ENCODE results near the gene KIF5C. TPM values are rescaled to one million over a fixed set of nuclear protein-coding genes. Genes with fewer than 3 reads are reported as not detected.

The KIF5C gene
- total and polyA plus RNA-seq, 2 donors (not counting 1 experiment from before 2014, with no cell fraction given), result 0.09 to 0.17 TPM

DNA sequence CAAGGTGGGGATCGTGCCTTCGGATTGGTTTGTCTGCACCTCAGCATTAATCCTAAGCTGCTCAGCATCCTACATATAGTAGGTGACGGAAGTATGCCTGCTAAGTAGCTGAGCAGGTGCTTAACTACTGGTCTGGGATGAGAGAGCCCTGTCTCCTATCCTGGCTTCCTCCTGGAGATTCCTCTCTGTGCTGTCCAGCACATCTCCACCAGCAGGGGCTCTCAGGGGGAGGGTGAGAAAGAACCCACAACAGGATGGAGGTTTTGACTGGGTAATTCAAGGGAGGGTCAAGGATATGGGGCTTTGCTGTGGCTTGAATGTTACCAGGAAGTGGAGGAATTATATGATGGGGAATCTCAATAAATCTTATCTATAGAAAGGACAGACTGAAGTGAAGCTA is 45.4 kb upstream of the KIF5C start:
- TF ChIP-seq, protein P1, sequence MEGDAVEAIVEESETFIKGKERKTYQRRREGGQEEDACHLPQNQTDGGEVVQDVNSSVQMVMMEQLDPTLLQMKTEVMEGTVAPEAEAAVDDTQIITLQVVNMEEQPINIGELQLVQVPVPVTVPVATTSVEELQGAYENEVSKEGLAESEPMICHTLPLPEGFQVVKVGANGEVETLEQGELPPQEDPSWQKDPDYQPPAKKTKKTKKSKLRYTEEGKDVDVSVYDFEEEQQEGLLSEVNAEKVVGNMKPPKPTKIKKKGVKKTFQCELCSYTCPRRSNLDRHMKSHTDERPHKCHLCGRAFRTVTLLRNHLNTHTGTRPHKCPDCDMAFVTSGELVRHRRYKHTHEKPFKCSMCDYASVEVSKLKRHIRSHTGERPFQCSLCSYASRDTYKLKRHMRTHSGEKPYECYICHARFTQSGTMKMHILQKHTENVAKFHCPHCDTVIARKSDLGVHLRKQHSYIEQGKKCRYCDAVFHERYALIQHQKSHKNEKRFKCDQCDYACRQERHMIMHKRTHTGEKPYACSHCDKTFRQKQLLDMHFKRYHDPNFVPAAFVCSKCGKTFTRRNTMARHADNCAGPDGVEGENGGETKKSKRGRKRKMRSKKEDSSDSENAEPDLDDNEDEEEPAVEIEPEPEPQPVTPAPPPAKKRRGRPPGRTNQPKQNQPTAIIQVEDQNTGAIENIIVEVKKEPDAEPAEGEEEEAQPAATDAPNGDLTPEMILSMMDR (conservative IDR thresholded peaks at IDR 0.05 in 1 of 2, IDR thresholded peaks at IDR 0.05 in 1 of 2; ENCODE audit: low read depth in 1 of 2, low read length in 2 of 2), result no peak
- TF ChIP-seq EZH2 (IDR thresholded peaks at IDR 0.05; ENCODE audit: low read length, missing control alignments), result no peak
- Histone ChIP-seq H3K4me3 (replicated peaks in 1 of 4; ENCODE audit: control extremely low read depth in 1 of 4, insufficient read depth in 1 of 4, low read depth in 3 of 4, low read length in 4 of 4) (no peak overlapping the region), H3K9me3 (ENCODE audit: control insufficient read depth, insufficient read depth, low read depth, low read length) (no peaks in the 10 kb centered on the region), H3K4me1 (ENCODE audit: control insufficient read depth, extremely low read depth, insufficient read depth, low read length) (no peaks in the 10 kb centered on the region), H3K27ac (ENCODE audit: insufficient read depth, low read length) (no peak overlapping the region), H3K9ac (ENCODE audit: insufficient read depth, low read length) (no peak overlapping the region), H3K27me3 (ENCODE audit: control insufficient read depth, insufficient read depth, low read length) (no peaks in the 10 kb centered on the region), H3K4me2 (ENCODE audit: extremely low read depth, insufficient read depth, low read length) (no peak overlapping the region), H4K20me1 (ENCODE audit: control insufficient read depth, extremely low read depth, insufficient read depth, low read length) (no peaks in the 10 kb centered on the region), H2AFZ (ENCODE audit: low read length) (no peak overlapping the region), H3K79me2 (ENCODE audit: control insufficient read depth, insufficient read depth, low read length) (no peaks in the 10 kb centered on the region), H3K36me3 (ENCODE audit: control insufficient read depth, insufficient read depth, low read length) (no peaks in the 10 kb centered on the region)
- DNase-seq (ENCODE audit: low read depth in 2 of 2), result no peak

DNA sequence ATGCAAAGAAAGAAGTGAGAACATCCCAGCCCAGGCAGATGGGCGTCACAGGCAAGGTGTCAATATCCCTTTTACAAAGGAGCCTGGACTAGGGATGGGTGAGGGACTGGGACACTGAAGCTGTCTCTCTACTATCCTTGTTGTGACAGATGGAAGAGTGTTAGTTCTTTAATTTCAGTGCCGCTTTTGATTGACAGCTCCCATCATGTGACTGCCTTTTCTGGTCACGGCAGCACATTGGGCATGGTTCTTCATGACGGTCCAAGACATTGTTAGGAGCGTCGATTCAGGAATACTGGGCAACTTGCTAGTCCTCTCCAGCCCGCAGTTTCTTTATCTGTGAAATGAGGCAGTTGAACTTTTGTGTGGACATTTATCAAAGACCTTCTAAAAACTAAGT is 42.4 kb upstream of the KIF5C start:
- no peaks in the 10 kb centered on the region for H3K27me3 ChIP-seq (ENCODE audit: control insufficient read depth, insufficient read depth, low read length)
- H4K20me1 ChIP-seq (ENCODE audit: control insufficient read depth, extremely low read depth, insufficient read depth, low read length), result no peaks in the 10 kb centered on the region
- H3K4me2 ChIP-seq (ENCODE audit: extremely low read depth, insufficient read depth, low read length), result no peak overlapping the region
- H3K27ac ChIP-seq (ENCODE audit: insufficient read depth, low read length), result no peak overlapping the region
- H3K79me2 ChIP-seq (ENCODE audit: control insufficient read depth, insufficient read depth, low read length), result no peaks in the 10 kb centered on the region
- no peak for DNase-seq (ENCODE audit: low read depth in 2 of 2)
- TF ChIP-seq, protein P1 (conservative IDR thresholded peaks at IDR 0.05 in 1 of 2, IDR thresholded peaks at IDR 0.05 in 1 of 2; ENCODE audit: low read depth in 1 of 2, low read length in 2 of 2), result no peak
- TF ChIP-seq EZH2 (IDR thresholded peaks at IDR 0.05; ENCODE audit: low read length, missing control alignments), result no peak
- no peaks in the 10 kb centered on the region for H3K36me3 ChIP-seq (ENCODE audit: control insufficient read depth, insufficient read depth, low read length)
- no peaks in the 10 kb centered on the region for H3K9me3 ChIP-seq (ENCODE audit: control insufficient read depth, insufficient read depth, low read depth, low read length)
- no peak overlapping the region for H2AFZ ChIP-seq (ENCODE audit: low read length)
- H3K9ac ChIP-seq (ENCODE audit: insufficient read depth, low read length), result no peak overlapping the region
- H3K4me1 ChIP-seq (ENCODE audit: control insufficient read depth, extremely low read depth, insufficient read depth, low read length), result no peaks in the 10 kb centered on the region
- no peak overlapping the region for H3K4me3 ChIP-seq (replicated peaks in 1 of 4; ENCODE audit: control extremely low read depth in 1 of 4, insufficient read depth in 1 of 4, low read depth in 3 of 4, low read length in 4 of 4)

DNA sequence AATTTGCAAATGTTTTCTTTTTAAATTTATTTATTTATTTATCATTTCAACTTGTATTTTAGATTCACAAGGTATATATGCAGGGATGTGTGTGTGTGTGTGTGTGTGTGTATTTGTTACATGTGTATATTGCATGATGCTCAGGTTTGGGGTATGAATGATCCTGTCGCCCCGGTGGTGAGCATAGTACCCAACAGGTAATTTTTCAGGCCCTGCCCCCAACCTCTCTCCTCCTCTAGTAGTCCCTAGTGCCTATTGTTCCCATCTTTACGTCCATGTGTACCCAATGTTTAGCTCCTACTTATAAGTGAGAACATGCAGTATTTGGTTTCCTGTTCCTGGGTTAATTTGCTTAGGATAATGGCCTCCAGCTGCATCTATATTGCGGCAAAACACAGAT is 33.0 kb upstream of the KIF5C start:
- H3K36me3 ChIP-seq (ENCODE audit: control insufficient read depth, insufficient read depth, low read length), result no peaks in the 10 kb centered on the region
- no peak overlapping the region for H3K4me2 ChIP-seq (ENCODE audit: extremely low read depth, insufficient read depth, low read length)
- H3K79me2 ChIP-seq (ENCODE audit: control insufficient read depth, insufficient read depth, low read length), result no peaks in the 10 kb centered on the region
- no peaks in the 10 kb centered on the region for H3K4me1 ChIP-seq (ENCODE audit: control insufficient read depth, extremely low read depth, insufficient read depth, low read length)
- H3K27ac ChIP-seq (ENCODE audit: insufficient read depth, low read length), result no peak overlapping the region
- H3K9ac ChIP-seq (ENCODE audit: insufficient read depth, low read length), result no peak overlapping the region
- no peaks in the 10 kb centered on the region for H3K9me3 ChIP-seq (ENCODE audit: control insufficient read depth, insufficient read depth, low read depth, low read length)
- H2AFZ ChIP-seq (ENCODE audit: low read length), result no peak overlapping the region
- H3K4me3 ChIP-seq (replicated peaks in 1 of 4; ENCODE audit: control extremely low read depth in 1 of 4, insufficient read depth in 1 of 4, low read depth in 3 of 4, low read length in 4 of 4), result no peak overlapping the region
- TF ChIP-seq, protein P1 (conservative IDR thresholded peaks at IDR 0.05 in 1 of 2, IDR thresholded peaks at IDR 0.05 in 1 of 2; ENCODE audit: low read depth in 1 of 2, low read length in 2 of 2), result no peak
- no peak for TF ChIP-seq EZH2 (IDR thresholded peaks at IDR 0.05; ENCODE audit: low read length, missing control alignments)
- H4K20me1 ChIP-seq (ENCODE audit: control insufficient read depth, extremely low read depth, insufficient read depth, low read length), result no peaks in the 10 kb centered on the region
- H3K27me3 ChIP-seq (ENCODE audit: control insufficient read depth, insufficient read depth, low read length), result no peaks in the 10 kb centered on the region
- DNase-seq (ENCODE audit: low read depth in 2 of 2), result no peak

All from fibroblast of lung (primary cell).